HEK293T (cell line): ENCODE results near the gene HEPH.

Experiments
- BHLHE40 ChIP-seq: fragments of 450-650 bp; IDR thresholded peaks from 2 replicates; pipeline ENCODE4 v1.6.1; 2016; ENCODE audit warnings: mild to moderate bottlenecking, moderate library complexity, borderline replicate concordance
- FOXA1 ChIP-seq: fragments of 450-650 bp; IDR thresholded peaks from 2 replicates; pipeline ENCODE4 v1.6.1; 2016; ENCODE audit warnings: mild to moderate bottlenecking
- FOXK2 ChIP-seq: fragments of 450-650 bp; IDR thresholded peaks from 2 replicates; pipeline ENCODE4 v1.6.1; 2016; ENCODE audit warnings: mild to moderate bottlenecking
- FOXM1 ChIP-seq: fragments of 450-650 bp; IDR thresholded peaks from 2 replicates; pipeline ENCODE4 v1.6.1; 2017; ENCODE audit warnings: mild to moderate bottlenecking, borderline replicate concordance
- HDGF ChIP-seq: fragments of 450-650 bp; IDR thresholded peaks from 2 replicates; pipeline ENCODE4 v1.6.1; 2017; ENCODE audit warnings: antibody characterized with exemption, borderline replicate concordance
- SP1 ChIP-seq: fragments of 450-650 bp; IDR thresholded peaks from 2 replicates; pipeline ENCODE4 v1.6.1; 2017
- SUZ12 ChIP-seq: fragments of 450-650 bp; IDR thresholded peaks from 2 replicates; pipeline ENCODE4 v1.6.1; 2016; ENCODE audit warnings: mild to moderate bottlenecking
- TARDBP ChIP-seq: fragments of 450-650 bp; IDR thresholded peaks from 2 replicates; pipeline ENCODE4 v1.6.1; 2016
- ZNF384 ChIP-seq: fragments of 450-650 bp; IDR thresholded peaks from 2 replicates; pipeline ENCODE4 v1.6.1; 2016

DNA sequence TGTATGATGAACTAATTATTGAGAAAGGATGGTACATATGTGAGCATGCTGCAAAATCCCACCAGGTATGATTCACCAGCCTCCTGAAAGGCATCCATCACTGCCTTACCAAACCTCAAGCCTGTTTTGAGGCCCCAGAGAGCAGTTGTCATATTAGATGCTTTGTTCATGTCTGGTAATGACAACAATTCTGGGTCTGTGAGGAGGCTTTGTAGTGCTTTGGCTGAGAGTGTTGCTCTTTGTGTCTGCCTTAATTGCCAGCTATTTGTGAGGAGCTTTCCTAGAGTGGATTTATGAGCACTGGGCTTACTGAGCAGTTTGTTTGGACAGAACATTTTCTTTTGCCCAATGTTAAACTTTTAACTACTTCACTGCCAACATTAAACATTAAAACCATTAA lies 69.2 kb downstream of the HEPH start:
- no peak for TF ChIP-seq SUZ12
- TF ChIP-seq ZNF384 = no peak
- no peak for TF ChIP-seq FOXM1
- no peak for TF ChIP-seq FOXK2
- no peak for TF ChIP-seq BHLHE40
- no peak for TF ChIP-seq SP1
- TF ChIP-seq HDGF = no peak
- no peak for TF ChIP-seq FOXA1
- TF ChIP-seq TARDBP = no peak
